Liver (tissue), 3 donors: ENCODE measurements around the gene LPAR1.

Experiments used
- EGR1 ChIP-seq, 2 donors: IDR thresholded peaks; 2 replicates each; pipeline ENCODE4 v1.6.1; 2016 to 2018; ENCODE audit warnings: antibody characterized with exemption in 2 of 2, low read depth in 2 of 2
- FOXA1 ChIP-seq: IDR thresholded peaks from 2 replicates; pipeline ENCODE4 v1.6.1; 2016; ENCODE audit warnings: antibody characterized with exemption
- GABPA ChIP-seq, 2 donors: IDR thresholded peaks in 1 of 2; conservative IDR thresholded peaks in 1 of 2; 2 replicates each; pipeline ENCODE4 v1.6.1; 2016; ENCODE audit warnings: antibody characterized with exemption in 2 of 2, mild to moderate bottlenecking in 1 of 2, moderate library complexity in 1 of 2
- JUND ChIP-seq, 2 donors: IDR thresholded peaks; 2 replicates each; pipeline ENCODE4 v1.6.1; 2016; ENCODE audit warnings: antibody characterized with exemption in 2 of 2
- RAD21 ChIP-seq, 2 donors: IDR thresholded peaks; 2 replicates each; pipeline ENCODE4 v1.6.1; 2016; ENCODE audit warnings: antibody characterized with exemption in 2 of 2, mild to moderate bottlenecking in 2 of 2
- REST ChIP-seq: IDR thresholded peaks from 2 replicates; pipeline ENCODE4 v1.6.1; 2016; ENCODE audit warnings: antibody characterized with exemption, mild to moderate bottlenecking
- RXRA ChIP-seq, 2 donors: IDR thresholded peaks; 2 replicates each; pipeline ENCODE4 v1.6.1; 2017 to 2018; ENCODE audit warnings: antibody characterized with exemption in 2 of 2, mild to moderate bottlenecking in 1 of 2
- SP1 ChIP-seq: IDR thresholded peaks from 2 replicates; pipeline ENCODE4 v1.6.1; 2018; ENCODE audit warnings: antibody characterized with exemption, mild to moderate bottlenecking
- TAF1 ChIP-seq: conservative IDR thresholded peaks from 2 replicates; pipeline ENCODE4 v1.6.1; 2016; ENCODE audit warnings: antibody characterized with exemption, mild to moderate bottlenecking
- YY1 ChIP-seq: IDR thresholded peaks from 2 replicates; pipeline ENCODE4 v1.6.1; 2016; ENCODE audit warnings: antibody characterized with exemption, mild to moderate bottlenecking
- TF ChIP-seq, protein P1 (sequence below): fragments of 150-350 bp; IDR thresholded peaks from 2 replicates; pipeline ENCODE4 v1.5.1; 2017; ENCODE audit warnings: improper control_type of control experiment, low read depth, low read length; ENCODE audit not compliant: missing input control
- donor health status: healthy.
- donor health status: healthy.

- no peak for TF ChIP-seq FOXA1
- TF ChIP-seq EGR1 (IDR thresholded peaks at IDR 0.05; ENCODE audit: low read depth in 2 of 2), result no peak
- TF ChIP-seq TAF1, result no peak
- TF ChIP-seq RAD21 (IDR thresholded peaks at IDR 0.05), result no peak
- no peak for TF ChIP-seq YY1
- TF ChIP-seq REST, result no peak
- TF ChIP-seq, protein P1, sequence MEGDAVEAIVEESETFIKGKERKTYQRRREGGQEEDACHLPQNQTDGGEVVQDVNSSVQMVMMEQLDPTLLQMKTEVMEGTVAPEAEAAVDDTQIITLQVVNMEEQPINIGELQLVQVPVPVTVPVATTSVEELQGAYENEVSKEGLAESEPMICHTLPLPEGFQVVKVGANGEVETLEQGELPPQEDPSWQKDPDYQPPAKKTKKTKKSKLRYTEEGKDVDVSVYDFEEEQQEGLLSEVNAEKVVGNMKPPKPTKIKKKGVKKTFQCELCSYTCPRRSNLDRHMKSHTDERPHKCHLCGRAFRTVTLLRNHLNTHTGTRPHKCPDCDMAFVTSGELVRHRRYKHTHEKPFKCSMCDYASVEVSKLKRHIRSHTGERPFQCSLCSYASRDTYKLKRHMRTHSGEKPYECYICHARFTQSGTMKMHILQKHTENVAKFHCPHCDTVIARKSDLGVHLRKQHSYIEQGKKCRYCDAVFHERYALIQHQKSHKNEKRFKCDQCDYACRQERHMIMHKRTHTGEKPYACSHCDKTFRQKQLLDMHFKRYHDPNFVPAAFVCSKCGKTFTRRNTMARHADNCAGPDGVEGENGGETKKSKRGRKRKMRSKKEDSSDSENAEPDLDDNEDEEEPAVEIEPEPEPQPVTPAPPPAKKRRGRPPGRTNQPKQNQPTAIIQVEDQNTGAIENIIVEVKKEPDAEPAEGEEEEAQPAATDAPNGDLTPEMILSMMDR, result no peak
- no peak for TF ChIP-seq SP1
- TF ChIP-seq JUND (IDR thresholded peaks at IDR 0.05), result no peak
- TF ChIP-seq GABPA (IDR thresholded peaks at IDR 0.05 in 1 of 2, conservative IDR thresholded peaks at IDR 0.05 in 1 of 2), result no peak
- TF ChIP-seq RXRA (IDR thresholded peaks at IDR 0.05), result no peak
Observed at GRCh38 chr9:111013250-111013649, 25.0 kb downstream of the LPAR1 start.
